GM12892 (cell line): ENCODE measurements around the gene DUSP5.
A peak's percentile ranks its signal among the peaks of the same experiment; 100 is the strongest.

Experiments
- DNase-seq: peaks from one replicate; pipeline ENCODE4 v3.0.0; 2011; ENCODE audit not compliant: insufficient read length
- FAIRE-seq: peaks from 2 replicates; lab custom pipeline; 2011; peaks lifted over from hg19 to GRCh38; lab: Jason Lieb, UNC
- POLR2A ChIP-seq: IDR thresholded peaks from 2 replicates; pipeline ENCODE4 v1.6.1; 2011; ENCODE audit warnings: low read depth, low read length, control low read depth
- POLR2AphosphoS5 ChIP-seq: IDR thresholded peaks from 2 replicates; pipeline ENCODE4 v1.6.1; 2011; ENCODE audit warnings: low read depth, low read length, control low read depth
- TAF1 ChIP-seq: IDR thresholded peaks from 2 replicates; pipeline ENCODE4 v1.6.1; 2011; ENCODE audit warnings: low read depth, mild to moderate bottlenecking, control low read depth, low read length, borderline replicate concordance

The DUSP5 gene

GRCh38 chr10:110503528-110504110, 5.9 kb downstream of the DUSP5 start:
- TF ChIP-seq POLR2A, result no peak; the same call in 1 of the 2 replicates
- TF ChIP-seq POLR2AphosphoS5, result no peak
- no peak for TF ChIP-seq TAF1
- no peak for DNase-seq
- peak; percentile 60 for FAIRE-seq

GRCh38 chr10:110504111-110504735, 6.5 kb downstream of the DUSP5 start:
- TF ChIP-seq POLR2AphosphoS5, result 0 out of 2 replicates have a peak, but pooled peaks have one; percentile 31
- no peak for TF ChIP-seq TAF1
- FAIRE-seq (peak; percentile 84), DNase-seq (peak; percentile 63)

GRCh38 chr10:110505130-110505770, 7.5 kb downstream of the DUSP5 start:
- DNase-seq (no peak), FAIRE-seq (no peak)
- TF ChIP-seq POLR2A (no peak), POLR2AphosphoS5 (no peak), TAF1 (no peak)

- DNase-seq (no peak), FAIRE-seq (peak; percentile 61)
- no peak; the same call in 1 of the 2 replicates for TF ChIP-seq POLR2A
- no peak for TF ChIP-seq TAF1
- TF ChIP-seq POLR2AphosphoS5, result no peak
Measured at GRCh38 chr10:110506448-110506847, 8.7 kb downstream of the DUSP5 start.

GRCh38 chr10:110507346-110507745, 9.6 kb downstream of the DUSP5 start:
- FAIRE-seq (no peak), DNase-seq (no peak)
- TF ChIP-seq POLR2A, result no peak
- no peak; the same call in 1 of the 2 replicates for TF ChIP-seq POLR2AphosphoS5
- TF ChIP-seq TAF1, result no peak

GRCh38 chr10:110508159-110508788, 10.6 kb downstream of the DUSP5 start:
- peak; percentile 69; the same call in 1 of the 2 replicates for TF ChIP-seq POLR2A
- TF ChIP-seq POLR2AphosphoS5, result peak; percentile 30
- no peak for TF ChIP-seq TAF1
- FAIRE-seq (no peak), DNase-seq (no peak)

GRCh38 chr10:110508806-110509544, 11.3 kb downstream of the DUSP5 start:
- FAIRE-seq, result no peak
- no peak for DNase-seq
- TF ChIP-seq TAF1, result no peak
- peak; percentile 2; the same call in 1 of the 2 replicates for TF ChIP-seq POLR2AphosphoS5

- no peak for FAIRE-seq
- DNase-seq, result no peak
- TF ChIP-seq POLR2AphosphoS5 (peak; percentile 29; the same call in 1 of the 2 replicates), POLR2A (no peak)
Measured at GRCh38 chr10:110509560-110509959, 11.9 kb downstream of the DUSP5 start.

GRCh38 chr10:110510086-110510485, 12.4 kb downstream of the DUSP5 start:
- TF ChIP-seq POLR2A, result no peak
- no peak for TF ChIP-seq TAF1
- no peak for TF ChIP-seq POLR2AphosphoS5
- DNase-seq (no peak), FAIRE-seq (no peak)

- FAIRE-seq, result no peak
- peak; percentile 59 for TF ChIP-seq POLR2A
- TF ChIP-seq TAF1, result no peak
- TF ChIP-seq POLR2AphosphoS5, result peak; percentile 60
- DNase-seq, result no peak
Measured at GRCh38 chr10:110510730-110511129, 13.0 kb downstream of the DUSP5 start.

GRCh38 chr10:110511734-110512449, 14.2 kb downstream of the DUSP5 start:
- DNase-seq (no peak), FAIRE-seq (no peak)
- peak; percentile 44 for TF ChIP-seq POLR2A
- no peak for TF ChIP-seq TAF1
- peak; percentile 70 for TF ChIP-seq POLR2AphosphoS5
